Activated naive CD4-positive, alpha-beta T cell treated with anti-CD3 and anti-CD28 coated beads, Interleukin-2, amount 50 U/mL, for 24 hours (primary cell): Measurements from ENCODE around the gene PMF1.
"Not testable (repeated sequence)": the region's sequence is repeated elsewhere in the genome, so short reads cannot be mapped to it uniquely, and the experiment has no call there.

Experiments
- H3K27ac Mint-ChIP-seq: one replicate; pipeline ENCODE4 v1.8.0; 2021; ENCODE audit warnings: mild to moderate bottlenecking, mixed read lengths
- H3K27me3 Mint-ChIP-seq: one replicate; pipeline ENCODE4 v1.8.0; 2021; ENCODE audit warnings: mixed read lengths
- H3K36me3 Mint-ChIP-seq: one replicate; pipeline ENCODE4 v1.8.0; 2021; ENCODE audit warnings: mixed read lengths
- H3K4me1 Mint-ChIP-seq: one replicate; pipeline ENCODE4 v1.8.0; 2021; ENCODE audit warnings: mixed read lengths
- H3K4me3 Mint-ChIP-seq: one replicate; pipeline ENCODE4 v1.8.0; 2021; ENCODE audit warnings: mild to moderate bottlenecking, mixed read lengths
- H3K9me3 Mint-ChIP-seq: one replicate; pipeline ENCODE4 v1.8.0; 2021; ENCODE audit warnings: mixed read lengths

Gene PMF1

DNA sequence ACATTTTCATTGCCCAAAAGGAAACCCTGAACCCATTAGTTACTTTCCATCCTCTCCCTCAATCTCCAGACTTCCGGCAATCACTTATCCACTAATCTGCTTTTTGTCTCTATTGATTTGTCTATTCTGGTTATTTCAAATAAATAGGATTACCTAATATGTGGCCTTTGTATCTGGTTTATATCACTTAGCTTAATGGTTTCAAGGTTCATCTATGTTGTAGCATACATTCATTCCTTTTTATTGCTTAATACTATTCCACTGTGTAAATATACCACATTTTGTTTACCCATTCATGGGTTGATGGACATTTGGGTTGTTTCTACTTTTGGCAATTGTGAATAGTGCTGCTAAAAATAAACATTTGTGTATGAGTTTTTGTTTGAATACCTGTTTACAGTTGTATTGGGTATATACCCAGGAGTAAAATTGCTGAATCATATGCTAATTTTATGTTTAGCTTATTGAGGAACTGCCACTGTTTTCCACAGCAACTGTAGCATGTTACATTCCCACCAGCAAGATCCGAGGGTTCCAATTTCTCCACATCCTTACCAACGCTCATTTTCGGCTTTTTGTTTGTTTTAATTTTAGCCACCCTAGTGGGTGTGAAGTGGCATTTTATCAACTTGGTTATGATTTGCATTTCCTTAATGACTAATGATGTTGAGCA is 21.4 kb upstream of the PMF1 start:
- Mint-ChIP-seq H3K4me3 (no peak overlapping the region), H3K27ac (no peak overlapping the region)

DNA sequence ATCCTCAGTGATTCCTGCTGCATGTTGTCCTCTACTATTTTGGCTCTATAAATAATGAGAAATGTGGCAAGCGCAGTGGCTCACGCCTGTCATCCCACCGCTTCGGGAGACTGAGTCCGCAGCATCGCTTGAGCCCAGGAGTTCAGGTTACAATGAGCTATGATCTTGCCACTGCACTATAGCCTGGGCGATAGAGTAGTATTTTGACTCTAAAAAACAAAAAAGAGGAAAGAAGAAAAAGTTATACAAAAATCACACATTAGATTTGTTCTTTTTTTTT is 19.7 kb upstream of the PMF1 start:
- Mint-ChIP-seq H3K9me3 (no peaks in the 10 kb centered on the region), H3K4me1 (peaks cover 51% of the 10 kb centered on the region)

More for the DNA sequence above, 21.4 kb upstream of the PMF1 start:
- Mint-ChIP-seq H3K4me1 (peaks cover 36% of the 10 kb centered on the region), H3K36me3 (peaks cover 10% of the 10 kb centered on the region), H3K9me3 (no peaks in the 10 kb centered on the region), H3K27me3 (no peaks in the 10 kb centered on the region)

DNA sequence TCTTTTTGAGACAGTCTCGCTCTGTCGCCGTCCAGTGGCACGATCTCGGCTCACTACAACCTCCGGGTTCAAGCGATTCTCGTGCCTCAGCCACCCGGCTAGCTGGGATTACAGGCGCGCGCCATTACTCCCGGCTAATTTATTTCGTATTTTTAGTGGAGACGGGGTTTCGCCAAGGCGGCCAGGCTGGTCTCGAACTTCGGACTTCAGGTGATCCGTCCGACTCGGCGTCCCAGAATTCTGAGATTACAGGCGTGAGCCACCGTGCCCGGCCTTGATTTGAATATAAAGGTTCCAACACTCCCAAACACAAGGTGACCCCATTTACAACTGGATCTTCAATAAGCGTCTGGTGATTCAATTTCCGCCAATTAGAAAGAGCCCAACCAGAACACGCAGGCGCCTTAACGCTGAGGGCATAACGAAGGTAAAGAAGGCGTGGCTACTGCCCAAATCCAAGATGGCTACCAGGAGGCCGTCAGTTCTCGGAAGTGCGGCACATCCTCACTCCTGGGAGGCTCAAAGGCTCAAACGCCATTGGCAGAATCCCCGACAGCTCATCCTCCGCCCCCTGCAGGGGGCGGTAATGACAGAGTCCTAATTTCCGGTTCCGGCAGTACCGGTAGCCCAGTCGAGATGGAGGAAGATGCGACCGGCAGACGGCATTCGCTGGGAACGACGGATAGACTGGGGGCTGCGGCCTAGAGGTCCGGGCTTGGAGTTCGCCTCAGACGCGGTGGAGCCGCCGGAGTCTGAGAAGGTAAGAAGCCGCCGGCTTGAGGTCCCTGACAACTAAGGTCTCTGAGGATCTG is 19.1 kb upstream of the PMF1 start, which contains the start of gene SLC25A44:
Gene SLC25A44 (plus strand): TSS at position 617 of the 812 bp plus-strand sequence. CDS start 5,744 bp downstream, outside the sequence.
- H3K36me3 Mint-ChIP-seq = peaks cover 14% of the 10 kb centered on the region
- no peaks in the 10 kb centered on the region for H3K9me3 Mint-ChIP-seq
- peaks cover 57% of the 10 kb centered on the region for H3K4me1 Mint-ChIP-seq
- H3K27me3 Mint-ChIP-seq = no peaks in the 10 kb centered on the region
- peak within 1 kb of the TSS; percentile 95 for H3K4me3 Mint-ChIP-seq
- H3K27ac Mint-ChIP-seq = peak within 1 kb of the TSS; percentile 90

More for the DNA sequence above, 19.7 kb upstream of the PMF1 start:
- H3K4me3 Mint-ChIP-seq = peak overlapping the region; percentile 95
- peak overlapping the region; percentile 90 for H3K27ac Mint-ChIP-seq
- H3K36me3 Mint-ChIP-seq = peaks cover 14% of the 10 kb centered on the region
- H3K27me3 Mint-ChIP-seq = no peaks in the 10 kb centered on the region

DNA sequence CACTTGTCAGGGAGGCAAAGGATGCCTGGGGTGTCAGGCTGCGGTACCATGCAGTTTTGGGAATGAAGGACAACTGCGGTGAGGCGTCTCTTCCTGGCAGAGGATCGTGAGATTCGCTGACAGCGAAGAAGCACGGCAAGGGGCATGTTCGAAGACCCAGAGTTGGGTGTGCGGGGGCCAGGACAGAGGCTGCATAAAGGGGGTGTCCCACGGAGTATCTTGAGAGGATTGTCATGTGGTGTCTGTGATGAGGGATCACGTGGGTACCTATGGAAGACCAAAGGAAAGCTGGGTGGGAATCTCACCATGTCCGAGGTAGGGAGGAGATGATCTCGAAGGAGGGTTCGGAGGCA is 18.5 kb upstream of the PMF1 start:
- Mint-ChIP-seq H3K27me3 (no peaks in the 10 kb centered on the region), H3K4me1 (peaks cover 62% of the 10 kb centered on the region), H3K36me3 (peaks cover 15% of the 10 kb centered on the region), H3K9me3 (no peaks in the 10 kb centered on the region), H3K27ac (peak overlapping the region; percentile 90), H3K4me3 (peak overlapping the region; percentile 95)

DNA sequence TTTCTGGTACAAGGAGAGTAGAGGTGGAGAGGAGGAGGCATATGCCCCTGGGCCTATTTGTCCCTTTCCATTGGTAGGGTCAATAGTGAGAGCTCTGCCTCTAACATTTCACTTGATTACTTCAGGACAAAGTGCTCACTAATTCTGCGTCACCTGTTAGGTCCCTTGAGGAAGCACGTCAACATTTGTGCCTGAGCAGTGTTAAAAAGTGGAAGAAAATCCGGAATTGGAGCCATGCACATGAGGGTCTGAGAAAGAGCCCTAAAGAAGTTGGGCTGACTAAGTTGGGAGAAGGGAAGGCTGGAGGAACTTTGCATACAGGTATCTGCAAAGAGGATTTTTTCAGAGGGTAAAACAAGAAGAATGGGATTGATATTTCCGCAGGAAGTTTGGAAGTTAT is 17.0 kb upstream of the PMF1 start:
- H3K27me3 Mint-ChIP-seq = no peaks in the 10 kb centered on the region
- H3K36me3 Mint-ChIP-seq = peaks cover 22% of the 10 kb centered on the region
- H3K27ac Mint-ChIP-seq = no peak overlapping the region
- H3K4me3 Mint-ChIP-seq = peak overlapping the region; percentile 95
- H3K9me3 Mint-ChIP-seq = no peaks in the 10 kb centered on the region
- H3K4me1 Mint-ChIP-seq = peaks cover 77% of the 10 kb centered on the region

DNA sequence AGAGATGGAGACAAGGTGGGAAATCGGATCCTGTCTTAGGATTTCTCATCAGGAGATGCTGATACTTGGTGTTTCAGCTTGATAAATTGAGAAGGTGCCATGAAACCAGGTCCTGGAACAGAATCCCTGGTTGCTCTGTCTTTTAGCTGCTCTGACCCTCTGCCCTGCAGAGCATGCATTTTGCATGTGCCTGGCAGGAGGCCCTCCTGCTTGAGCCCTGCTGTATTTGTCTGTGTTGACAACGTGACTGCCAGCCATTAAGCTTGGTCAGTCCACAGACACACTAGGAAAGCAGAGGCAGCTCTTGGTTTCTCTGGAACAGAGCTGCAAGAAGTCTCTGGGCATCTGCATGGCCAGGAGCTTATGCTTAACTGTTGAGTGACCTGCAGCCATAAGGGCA is 16.4 kb upstream of the PMF1 start:
- Mint-ChIP-seq H3K27me3 (no peaks in the 10 kb centered on the region), H3K27ac (peak overlapping the region; percentile 30), H3K4me3 (peak overlapping the region; percentile 95)

DNA sequence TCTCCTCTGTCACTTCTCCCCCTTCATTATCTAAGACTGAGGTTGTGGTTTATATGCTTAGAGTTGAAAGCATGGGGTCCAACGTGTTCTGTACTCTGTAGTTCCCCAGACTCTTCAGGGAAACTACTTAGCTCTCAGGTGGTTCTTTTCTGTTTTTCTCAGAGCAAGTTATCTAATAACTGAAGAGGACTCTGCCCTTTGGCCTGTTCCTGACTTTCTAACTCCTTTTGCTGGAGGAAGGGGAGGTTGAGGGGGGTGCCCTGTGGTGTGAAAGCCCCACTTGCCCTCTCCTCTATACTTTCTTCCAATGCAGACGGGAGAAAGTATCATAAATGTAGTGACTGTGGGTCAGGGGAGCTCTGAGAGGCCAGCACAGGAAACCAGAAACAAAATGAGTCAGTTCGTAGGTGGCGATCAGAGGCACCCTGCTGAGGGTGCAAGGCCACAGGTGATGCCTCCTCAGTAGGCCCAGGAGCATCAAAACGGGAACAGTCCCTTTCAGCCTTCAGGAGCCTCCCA is 13.9 kb upstream of the PMF1 start:
- Mint-ChIP-seq H3K27me3 (no peaks in the 10 kb centered on the region), H3K4me3 (peak overlapping the region; percentile 76), H3K27ac (peak overlapping the region; percentile 83), H3K4me1 (peaks cover 58% of the 10 kb centered on the region), H3K36me3 (peaks cover 20% of the 10 kb centered on the region), H3K9me3 (no peaks in the 10 kb centered on the region)

More for the DNA sequence above, 16.4 kb upstream of the PMF1 start:
- H3K9me3 Mint-ChIP-seq = no peaks in the 10 kb centered on the region
- H3K36me3 Mint-ChIP-seq = peaks cover 22% of the 10 kb centered on the region
- peaks cover 77% of the 10 kb centered on the region for H3K4me1 Mint-ChIP-seq

DNA sequence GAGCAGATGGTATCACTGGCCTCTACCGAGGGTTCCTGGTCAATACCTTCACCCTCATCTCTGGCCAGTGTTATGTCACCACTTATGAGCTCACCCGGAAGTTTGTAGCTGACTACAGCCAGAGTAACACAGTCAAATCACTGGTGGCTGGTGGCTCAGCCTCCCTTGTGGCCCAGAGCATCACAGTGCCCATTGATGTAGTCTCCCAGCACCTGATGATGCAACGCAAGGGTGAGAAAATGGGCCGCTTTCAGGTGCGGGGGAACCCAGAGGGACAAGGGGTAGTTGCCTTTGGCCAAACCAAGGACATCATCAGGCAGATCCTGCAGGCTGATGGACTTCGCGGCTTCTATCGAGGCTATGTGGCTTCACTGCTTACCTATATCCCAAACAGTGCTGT is 12.8 kb upstream of the PMF1 start:
- Mint-ChIP-seq H3K4me3 (peak overlapping the region; percentile 76), H3K36me3 (peaks cover 18% of the 10 kb centered on the region), H3K4me1 (peaks cover 58% of the 10 kb centered on the region), H3K9me3 (no peaks in the 10 kb centered on the region), H3K27ac (peak overlapping the region; percentile 84), H3K27me3 (no peaks in the 10 kb centered on the region)

DNA sequence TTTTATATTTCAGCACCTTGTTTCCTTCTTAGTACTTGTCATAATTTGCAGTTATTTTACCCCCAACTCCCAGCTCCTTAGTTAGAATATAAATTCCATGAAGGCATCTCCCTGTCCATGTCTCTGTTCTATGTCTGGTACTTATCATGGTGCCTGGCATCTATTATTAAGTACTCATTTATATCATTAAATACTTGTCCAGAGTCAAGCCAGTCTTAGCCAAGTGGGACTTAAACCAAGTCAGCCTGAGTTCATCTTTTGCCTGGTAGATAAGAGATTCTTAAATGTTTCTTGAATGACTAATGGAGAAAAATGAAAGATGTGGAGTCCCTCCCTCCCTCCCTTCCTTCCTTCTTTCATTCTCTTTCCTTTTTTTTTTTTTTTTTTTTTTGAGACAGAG is 9.5 kb upstream of the PMF1 start:
- H3K27me3 Mint-ChIP-seq = no peaks in the 10 kb centered on the region
- H3K27ac Mint-ChIP-seq = no peak overlapping the region
- H3K9me3 Mint-ChIP-seq = no peaks in the 10 kb centered on the region
- peaks cover 14% of the 10 kb centered on the region for H3K36me3 Mint-ChIP-seq
- H3K4me1 Mint-ChIP-seq = peaks cover 36% of the 10 kb centered on the region
- no peak overlapping the region for H3K4me3 Mint-ChIP-seq

DNA sequence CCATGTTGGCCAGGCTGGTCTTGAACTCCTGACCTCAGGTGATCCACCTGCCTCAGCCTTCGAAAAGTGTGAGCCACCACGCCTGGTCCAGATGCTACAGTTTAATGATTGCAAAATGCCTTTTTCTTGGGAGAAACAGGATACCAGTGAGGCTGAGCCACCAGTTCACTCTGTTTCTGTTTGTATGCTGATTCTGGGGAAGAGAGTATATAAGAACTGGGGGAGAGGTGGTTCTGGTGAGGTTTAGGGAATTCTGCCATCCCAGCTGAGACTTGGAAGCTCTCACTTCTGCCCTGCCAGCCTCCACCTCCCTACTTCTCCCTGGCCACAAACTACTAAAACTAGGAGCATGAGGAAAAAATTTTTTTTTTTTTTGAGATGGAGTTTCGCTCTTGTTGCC is 8.1 kb upstream of the PMF1 start:
- H3K36me3 Mint-ChIP-seq = peaks cover 14% of the 10 kb centered on the region
- no peaks in the 10 kb centered on the region for H3K9me3 Mint-ChIP-seq
- H3K4me3 Mint-ChIP-seq = no peak overlapping the region
- peaks cover 23% of the 10 kb centered on the region for H3K4me1 Mint-ChIP-seq
- H3K27ac Mint-ChIP-seq = no peak overlapping the region
- H3K27me3 Mint-ChIP-seq = no peaks in the 10 kb centered on the region

DNA sequence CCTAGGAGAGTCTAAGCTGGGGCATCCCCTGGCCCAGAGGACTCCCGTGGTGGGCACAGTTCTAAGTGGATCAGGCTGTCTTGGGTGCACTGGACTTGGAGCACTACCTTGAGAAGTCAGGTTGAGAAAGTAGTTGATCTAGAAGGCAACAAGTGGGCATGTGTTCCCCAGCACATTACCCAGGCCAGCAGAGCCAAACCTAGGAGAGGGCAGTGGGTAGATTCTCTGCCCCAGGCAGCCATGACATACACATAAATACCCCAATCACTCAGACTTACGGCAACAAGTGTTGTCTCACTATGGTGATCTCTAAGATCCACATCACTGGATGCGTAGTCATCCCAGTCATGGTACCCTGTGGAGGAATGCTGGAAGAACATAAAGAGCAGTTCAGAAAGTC is 1.6 kb upstream of the PMF1 start:
- Mint-ChIP-seq H3K9me3 (no peaks in the 10 kb centered on the region), H3K27me3 (no peaks in the 10 kb centered on the region), H3K36me3 (peaks cover 19% of the 10 kb centered on the region)

DNA sequence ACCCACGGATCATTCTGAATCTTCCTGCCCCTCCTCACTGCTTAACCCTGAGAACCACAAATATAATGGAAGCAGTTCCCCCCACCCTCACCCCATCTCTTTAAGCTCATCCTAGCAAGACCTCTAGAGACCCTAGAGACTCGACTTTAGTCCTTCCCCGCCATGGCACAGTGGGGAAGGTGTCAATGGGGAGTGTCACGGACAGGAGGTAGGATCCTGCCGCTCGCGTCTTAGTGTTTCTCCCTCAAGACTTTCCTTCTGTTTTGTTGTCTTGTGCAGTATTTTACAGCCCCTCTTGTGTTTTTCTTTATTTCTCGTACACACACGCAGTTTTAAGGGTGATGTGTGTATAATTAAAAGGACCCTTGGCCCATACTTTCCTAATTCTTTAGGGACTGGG is 677 bp upstream of the PMF1 start:
- H3K27ac Mint-ChIP-seq = peak overlapping the region; percentile 98
- H3K27me3 Mint-ChIP-seq = no peaks in the 10 kb centered on the region
- H3K4me3 Mint-ChIP-seq = peak overlapping the region; percentile 97
- H3K4me1 Mint-ChIP-seq = peaks cover 29% of the 10 kb centered on the region
- peaks cover 19% of the 10 kb centered on the region for H3K36me3 Mint-ChIP-seq
- no peaks in the 10 kb centered on the region for H3K9me3 Mint-ChIP-seq

More for the DNA sequence above, 1.6 kb upstream of the PMF1 start:
- H3K27ac Mint-ChIP-seq = peak overlapping the region; percentile 78
- no peak overlapping the region for H3K4me3 Mint-ChIP-seq
- H3K4me1 Mint-ChIP-seq = peaks cover 29% of the 10 kb centered on the region

DNA sequence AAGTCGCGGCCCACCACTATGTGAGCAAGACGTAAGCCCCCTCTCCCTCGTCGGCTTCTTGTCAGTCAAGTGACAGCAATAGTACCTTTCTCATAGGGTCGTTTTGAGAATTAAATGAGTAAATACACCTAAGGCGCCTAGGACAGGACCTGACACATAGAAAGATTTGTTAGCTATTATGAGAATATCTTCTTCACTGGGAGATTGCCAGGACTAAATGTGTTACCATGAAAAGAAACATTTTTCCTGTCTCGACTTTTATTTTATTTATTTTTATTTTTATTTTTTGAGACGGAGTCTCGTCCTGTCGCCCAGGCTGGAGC is 798 bp downstream of the PMF1 start:
- Mint-ChIP-seq H3K27me3 (no peaks in the 10 kb centered on the region), H3K4me1 (peaks cover 42% of the 10 kb centered on the region), H3K27ac (peak overlapping the region; percentile 98), H3K36me3 (peaks cover 21% of the 10 kb centered on the region), H3K9me3 (no peaks in the 10 kb centered on the region), H3K4me3 (peak overlapping the region; percentile 97)

DNA sequence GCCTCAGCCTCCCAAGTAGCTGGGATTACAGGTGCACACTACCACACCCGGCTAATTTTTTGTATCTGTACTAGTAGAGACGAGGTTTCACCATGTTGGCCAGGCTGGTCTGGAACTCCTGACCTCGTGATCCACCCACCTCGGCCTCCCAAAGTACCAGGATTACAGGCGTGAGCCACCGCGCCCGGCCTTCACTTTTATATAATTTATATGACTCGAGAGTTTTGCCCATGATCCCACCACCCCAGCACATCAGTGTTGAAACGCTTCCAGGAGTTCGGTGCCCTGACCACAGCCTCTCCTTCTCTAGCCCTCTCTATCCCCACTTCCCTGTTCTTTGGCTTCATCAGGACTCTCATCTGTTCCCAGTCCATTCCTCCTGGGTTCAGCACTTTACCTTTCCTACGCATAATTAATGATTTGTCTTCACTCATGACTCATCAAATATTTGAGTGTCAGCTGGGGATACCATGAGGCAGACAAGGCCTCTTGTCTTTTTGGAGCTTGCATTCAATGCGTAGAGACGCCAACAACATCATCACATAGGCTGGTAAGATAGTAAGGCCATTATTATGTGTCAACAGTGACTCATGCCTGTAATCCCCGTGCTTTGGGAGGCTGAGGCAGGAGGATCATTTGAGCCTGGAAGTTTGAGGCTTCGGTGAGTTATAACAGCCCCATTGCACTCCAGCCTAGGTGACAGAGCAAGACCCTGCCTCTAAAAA is 1.4 kb downstream of the PMF1 start:
- Mint-ChIP-seq H3K27ac (peak overlapping the region; percentile 98), H3K4me3 (peak overlapping the region; percentile 88), H3K4me1 (peaks cover 44% of the 10 kb centered on the region), H3K9me3 (no peaks in the 10 kb centered on the region), H3K27me3 (no peaks in the 10 kb centered on the region), H3K36me3 (peaks cover 19% of the 10 kb centered on the region)

DNA sequence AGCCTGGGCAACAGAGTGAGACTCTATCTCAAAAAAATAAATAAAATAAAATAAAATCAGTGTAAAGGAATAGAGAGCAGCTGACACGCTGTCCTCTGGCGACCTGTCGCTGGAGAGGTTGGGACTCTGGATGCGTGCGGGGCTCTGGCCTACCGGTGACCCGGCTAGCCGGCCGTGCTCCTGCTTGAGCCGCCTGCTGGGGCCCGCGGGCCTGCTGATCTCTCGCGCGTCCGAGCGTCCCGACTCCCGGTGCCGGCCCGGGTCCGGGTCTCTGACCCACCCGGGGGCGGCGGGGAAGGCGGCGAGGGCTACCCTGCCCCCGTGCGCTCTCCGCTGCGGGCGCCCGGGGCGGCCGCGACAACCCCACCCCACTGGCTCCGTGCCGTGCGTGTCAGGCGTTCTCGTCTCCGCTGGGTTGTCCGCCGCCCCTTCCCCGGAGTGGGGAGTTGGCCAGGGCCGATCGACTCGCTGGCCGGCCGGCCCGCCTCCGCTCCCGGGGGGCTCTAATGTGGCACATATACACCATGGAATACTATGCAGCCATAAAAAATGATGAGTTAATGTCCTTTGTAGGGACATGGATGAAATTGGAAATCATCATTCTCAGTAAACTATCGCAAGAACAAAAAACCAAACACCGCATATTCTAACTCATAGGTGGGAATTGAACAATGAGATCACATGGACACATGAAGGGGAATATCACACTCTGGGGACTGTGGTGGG is 3.7 kb downstream of the PMF1 start:
- not testable (repeated sequence) for H3K27me3 Mint-ChIP-seq
- H3K4me3 Mint-ChIP-seq = peak overlapping the region; percentile 81

More for the DNA sequence above, 3.7 kb downstream of the PMF1 start:
- Mint-ChIP-seq H3K27ac (peak overlapping the region; percentile 100), H3K36me3 (peaks cover 28% of the 10 kb centered on the region), H3K4me1 (peaks cover 62% of the 10 kb centered on the region)
- H3K9me3 Mint-ChIP-seq = not testable (repeated sequence)
